DOHH2 (cell line): ENCODE measurements around the gene LCE2D.
"Not testable (repeated sequence)": the region's sequence is repeated elsewhere in the genome, so short reads cannot be mapped to it uniquely, and the experiment has no call there.

ENCODE experiments used
- EZH2phosphoT487 ChIP-seq: fragments of 200-600 bp; sonication (generic); IDR thresholded peaks from 2 replicates; pipeline ENCODE4 v1.6.1; 2017; ENCODE audit warnings: borderline replicate concordance, mild to moderate bottlenecking, antibody characterized with exemption, low read length, moderate library complexity, mixed read lengths
- TF ChIP-seq, protein P1 (sequence below): fragments of 200-600 bp; sonication (generic); IDR thresholded peaks from one replicate; pipeline ENCODE4 v1.5.1; 2014; ENCODE audit warnings: antibody characterized with exemption, mild to moderate bottlenecking, low read depth, low read length; ENCODE audit not compliant: poor library complexity, severe bottlenecking

DNA sequence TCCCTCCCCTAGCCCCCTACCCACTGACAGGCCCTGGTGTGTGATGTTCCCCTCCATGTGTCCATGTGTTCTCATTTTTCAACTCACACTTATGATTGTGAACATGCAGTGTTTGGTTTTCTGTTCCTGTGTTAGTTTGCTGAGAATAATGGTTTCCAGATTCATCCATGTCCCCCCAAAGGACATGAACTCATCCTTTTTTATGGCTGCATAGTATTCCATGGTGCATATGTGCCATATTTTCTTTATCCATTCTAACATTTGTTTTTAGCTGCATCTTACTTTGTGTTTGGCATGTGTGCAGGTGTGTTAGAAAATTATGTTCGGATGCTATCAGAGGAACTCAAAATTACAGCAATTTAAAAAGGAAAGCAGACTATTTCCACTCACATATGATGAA lies 3.0 kb downstream of the LCE2D start:
- TF ChIP-seq, protein P1, sequence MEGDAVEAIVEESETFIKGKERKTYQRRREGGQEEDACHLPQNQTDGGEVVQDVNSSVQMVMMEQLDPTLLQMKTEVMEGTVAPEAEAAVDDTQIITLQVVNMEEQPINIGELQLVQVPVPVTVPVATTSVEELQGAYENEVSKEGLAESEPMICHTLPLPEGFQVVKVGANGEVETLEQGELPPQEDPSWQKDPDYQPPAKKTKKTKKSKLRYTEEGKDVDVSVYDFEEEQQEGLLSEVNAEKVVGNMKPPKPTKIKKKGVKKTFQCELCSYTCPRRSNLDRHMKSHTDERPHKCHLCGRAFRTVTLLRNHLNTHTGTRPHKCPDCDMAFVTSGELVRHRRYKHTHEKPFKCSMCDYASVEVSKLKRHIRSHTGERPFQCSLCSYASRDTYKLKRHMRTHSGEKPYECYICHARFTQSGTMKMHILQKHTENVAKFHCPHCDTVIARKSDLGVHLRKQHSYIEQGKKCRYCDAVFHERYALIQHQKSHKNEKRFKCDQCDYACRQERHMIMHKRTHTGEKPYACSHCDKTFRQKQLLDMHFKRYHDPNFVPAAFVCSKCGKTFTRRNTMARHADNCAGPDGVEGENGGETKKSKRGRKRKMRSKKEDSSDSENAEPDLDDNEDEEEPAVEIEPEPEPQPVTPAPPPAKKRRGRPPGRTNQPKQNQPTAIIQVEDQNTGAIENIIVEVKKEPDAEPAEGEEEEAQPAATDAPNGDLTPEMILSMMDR: not testable (repeated sequence)
- TF ChIP-seq EZH2phosphoT487: not testable (repeated sequence)
